HCT116 (cell line): Measurements from ENCODE around the gene RAB26. TPM values are rescaled to one million over a fixed set of nuclear protein-coding genes. Genes with fewer than 3 reads are reported as not detected.

Experiments
- ATAC-seq: fragments of 200-7000 bp; cut with Tn5 transposase; 2 replicates; pipeline ENCODE4 v1.9.1; 2020; ENCODE audit warnings: mild to moderate bottlenecking, moderate library complexity
- BruUV-seq: library from RNA; stranded (reverse); fragments of 400-500 nt; replicated peaks from 2 replicates; lab custom pipeline; 2021; lab: Mats Ljungman, UMichigan
- CTCF ChIA-PET: fragments of 300-600 bp; sonication (Branson Sonifier 250); formaldehyde crosslinking; loops from one replicate; lab custom pipeline; 2021; ENCODE audit warnings: antibody characterized with exemption; lab: Charles Lee
- POLR2A ChIA-PET: fragments of 300-600, 350-600 bp; sonication (Branson Sonifier 250); formaldehyde crosslinking; loops from one replicate; lab custom pipeline; 2021; ENCODE audit warnings: antibody characterized with exemption; lab: Charles Lee
- RAD21 ChIA-PET, 2 experiments: fragments of 300-600 bp; sonication (Branson Sonifier 250); formaldehyde crosslinking; loops; one replicate each; lab custom pipeline; 2023; ENCODE audit warnings: low total read pairs in 2 of 2; ENCODE audit not compliant: uncharacterized antibody in 2 of 2, unreplicated experiment in 2 of 2, low non-redundant PET in 1 of 2; lab: Charles Lee
- DNase-seq: peaks from one replicate; pipeline ENCODE4 v3.0.0-alpha.2; 2010; ENCODE audit warnings: low read depth, low spot score
- H2AFZ ChIP-seq: fragments of 200-600 bp; shearing (Covaris generic), sonication (generic); 2 replicates; pipeline ENCODE4 v1.6.1; 2017; ENCODE audit warnings: low read depth, mixed run types, mixed read lengths, antibody characterized with exemption, low read length; ENCODE audit not compliant: poor library complexity, severe bottlenecking
- H3K27ac ChIP-seq: 2 replicates; pipeline ENCODE4 v1.5.1; 2012; ENCODE audit warnings: low read depth, low read length
- H3K27me3 ChIP-seq: fragments of 200-600 bp; sonication (generic); 2 replicates; pipeline ENCODE4 v1.6.1; 2016; ENCODE audit warnings: mixed run types, low read length, mixed read lengths; ENCODE audit not compliant: insufficient read depth
- H3K36me3 ChIP-seq, 2 experiments: fragments of 200-500 bp in 1 of 2; fragments of 200-600 bp in 1 of 2; sonication (Bioruptor generic) in 1 of 2; sonication (generic) in 1 of 2; 2 replicates each; pipeline versions ENCODE4 v1.5.1 to v1.6.1; 2014 to 2016; ENCODE audit warnings: low read length in 2 of 2, inconsistent platforms in 1 of 2, mixed read lengths in 1 of 2, mixed run types in 1 of 2; ENCODE audit not compliant: insufficient read depth in 2 of 2, control insufficient read depth in 1 of 2
- H3K4me1 ChIP-seq, 2 experiments: fragments of 200-600 bp in 1 of 2; sonication (generic) in 1 of 2; 2 replicates each; pipeline versions ENCODE4 v1.5.1 to v1.6.1; 2012 to 2017; ENCODE audit warnings: low read length in 2 of 2, inconsistent platforms in 1 of 2, mild to moderate bottlenecking in 1 of 2, mixed read lengths in 1 of 2, mixed run types in 1 of 2, moderate library complexity in 1 of 2; ENCODE audit not compliant: insufficient read depth in 2 of 2, control insufficient read depth in 1 of 2
- H3K4me2 ChIP-seq: fragments of 200-600 bp; sonication (generic); 2 replicates; pipeline ENCODE4 v1.6.1; 2017; ENCODE audit warnings: mixed run types, low read length, mixed read lengths
- H3K4me3 ChIP-seq, 2 experiments: fragments of 200-600 bp in 1 of 2; sonication (generic) in 1 of 2; replicated peaks in 1 of 2; 2 replicates each; pipeline ENCODE4 v1.5.1; 2011 to 2016; ENCODE audit warnings: low read length in 2 of 2, control low read depth in 1 of 2, low read depth in 1 of 2, mild to moderate bottlenecking in 1 of 2, mixed read lengths in 1 of 2, mixed run types in 1 of 2
- H3K79me2 ChIP-seq: fragments of 200-600 bp; sonication (generic); 2 replicates; pipeline ENCODE4 v1.6.1; 2017; ENCODE audit warnings: mild to moderate bottlenecking, mixed run types, low read length, moderate library complexity, mixed read lengths; ENCODE audit not compliant: insufficient read depth
- H3K9ac ChIP-seq: fragments of 200-600 bp; sonication (generic); 2 replicates; pipeline ENCODE4 v1.6.1; 2016; ENCODE audit warnings: low read length, mixed read lengths
- H3K9me2 ChIP-seq: fragments of 200-600 bp; sonication (generic), shearing (Covaris generic); 2 replicates; pipeline ENCODE4 v1.6.1; 2017; ENCODE audit warnings: mixed run types, mild to moderate bottlenecking, moderate library complexity; ENCODE audit not compliant: insufficient read depth
- H3K9me3 ChIP-seq, 2 experiments: fragments of 200-500 bp in 1 of 2; fragments of 200-600 bp in 1 of 2; sonication (Bioruptor generic) in 1 of 2; sonication (generic) in 1 of 2; 2 replicates each; pipeline ENCODE4 v1.6.1; 2014 to 2017; ENCODE audit warnings: low read length in 2 of 2, mixed read lengths in 2 of 2, inconsistent platforms in 1 of 2, low read depth in 1 of 2, mild to moderate bottlenecking in 1 of 2, mixed run types in 1 of 2, moderate library complexity in 1 of 2; ENCODE audit not compliant: control insufficient read depth in 1 of 2, insufficient read depth in 1 of 2
- H4K20me1 ChIP-seq: fragments of 200-600 bp; sonication (generic), shearing (Covaris generic); 2 replicates; pipeline ENCODE4 v1.6.1; 2017; ENCODE audit warnings: mixed run types, mild to moderate bottlenecking, moderate library complexity; ENCODE audit not compliant: insufficient read depth
- CBX3 ChIP-seq: IDR thresholded peaks from 2 replicates; pipeline ENCODE4 v1.6.1; 2012; ENCODE audit warnings: low read depth
- CTCF ChIP-seq, 3 experiments: fragments of 200-600 bp in 1 of 3; sonication (generic) in 1 of 3; IDR thresholded peaks in 2 of 3; conservative IDR thresholded peaks in 1 of 3; 2 replicates each; pipeline ENCODE4 v1.5.1; 2012 to 2017; ENCODE audit warnings: low read depth in 2 of 3, low read length in 2 of 3, antibody characterized with exemption in 1 of 3, borderline replicate concordance in 1 of 3, control low read depth in 1 of 3, mild to moderate bottlenecking in 1 of 3, mixed read lengths in 1 of 3, mixed run types in 1 of 3, moderate library complexity in 1 of 3; ENCODE audit not compliant: insufficient read depth in 1 of 3
- EGR1 ChIP-seq: IDR thresholded peaks from 2 replicates; pipeline ENCODE4 v1.6.1; 2012; ENCODE audit warnings: low read depth
- EZH2 ChIP-seq: fragments of 200-600 bp; sonication (generic); IDR thresholded peaks from 2 replicates; pipeline ENCODE4 v1.6.1; 2017; ENCODE audit warnings: antibody characterized with exemption, mixed run types
- EZH2phosphoT487 ChIP-seq: fragments of 200-600 bp; IDR thresholded peaks from 2 replicates; pipeline ENCODE4 v1.6.1; 2018; ENCODE audit warnings: antibody characterized with exemption, borderline replicate concordance
- JUND ChIP-seq: IDR thresholded peaks from 2 replicates; pipeline ENCODE4 v1.6.1; 2012
- POLR2A ChIP-seq: IDR thresholded peaks from 2 replicates; pipeline ENCODE4 v1.7.0; 2011; ENCODE audit warnings: borderline replicate concordance; ENCODE audit not compliant: insufficient read depth, insufficient read length; ENCODE audit errors: extremely low read depth
- POLR2AphosphoS5 ChIP-seq: IDR thresholded peaks from 2 replicates; pipeline ENCODE4 v1.6.1; 2011; ENCODE audit warnings: mild to moderate bottlenecking, low read depth, low read length, moderate library complexity
- REST ChIP-seq: IDR thresholded peaks from 2 replicates; pipeline ENCODE4 v1.6.1; 2012; ENCODE audit warnings: low read depth
- SIN3A ChIP-seq: IDR thresholded peaks from 2 replicates; pipeline ENCODE4 v1.6.1; 2012; ENCODE audit warnings: low read depth
- SP1 ChIP-seq: IDR thresholded peaks from 2 replicates; pipeline ENCODE4 v1.6.1; 2012; ENCODE audit warnings: low read depth
- intact Hi-C: fragments of 100-400 bp; cut with micrococcal nuclease; formaldehyde crosslinking; loops from 2 replicates; pipeline ENCODE4 v1.10.0; 2022
- total RNA-seq: library from RNA; stranded (reverse); gene quantifications from one replicate; pipeline ENCODE4 v1.2.1, GENCODE V29; 2021; ENCODE audit not compliant: unreplicated experiment

RAB26 gene
- total RNA-seq, 1 experiment from 2014 or later, result 44.9 TPM

DNA sequence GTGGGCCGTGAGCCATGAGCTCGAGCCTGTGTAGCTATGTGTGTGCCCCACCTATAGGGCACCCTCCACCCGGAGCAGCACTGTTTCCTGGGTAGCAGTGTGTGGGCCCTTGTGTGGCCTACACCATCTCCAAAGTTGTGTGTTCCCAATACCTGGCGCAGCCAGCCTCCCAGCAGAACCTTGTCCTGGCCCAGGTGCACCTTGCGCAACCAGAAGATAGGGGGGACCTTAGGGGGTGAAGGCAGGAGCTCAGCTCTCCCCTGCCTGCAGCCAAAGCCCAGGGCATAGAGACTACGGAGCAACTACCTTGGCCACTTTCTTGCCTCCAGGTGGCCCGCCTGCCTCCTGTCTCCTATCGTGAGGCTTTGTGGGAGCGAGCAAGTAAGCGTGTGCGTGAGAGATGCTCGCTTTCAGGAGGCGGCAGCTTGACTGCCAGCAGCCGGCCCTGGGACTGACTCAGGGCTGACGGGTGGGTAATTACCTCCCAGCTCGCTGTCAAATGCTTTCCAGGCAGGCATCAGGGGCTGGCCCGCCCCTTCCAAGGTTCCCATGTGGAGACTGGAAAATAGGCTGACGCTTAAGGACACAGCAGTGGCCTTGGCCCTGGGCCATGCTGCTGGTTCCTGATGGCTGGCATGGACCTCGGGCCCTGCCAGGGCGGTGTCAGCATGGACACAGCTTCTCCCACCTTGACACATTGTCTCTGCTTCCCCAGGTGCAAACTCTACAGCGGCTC, 26.1 kb downstream of the RAB26 start:
- Histone ChIP-seq H3K4me2 (no peak overlapping the region), H3K36me3 (peaks cover 8 to 32% of the 10 kb centered on the region in 2 experiments; a peak in 2 of 4 replicates), H3K27ac (no peak overlapping the region), H4K20me1 (no peaks in the 10 kb centered on the region), H3K27me3 (no peaks in the 10 kb centered on the region), H3K9ac (no peak overlapping the region), H2AFZ (no peak overlapping the region), H3K4me1 (peaks cover 0 to 5% of the 10 kb centered on the region in 2 experiments; a peak in 1 of 4 replicates), H3K4me3 (no peak overlapping the region), H3K9me2 (no peaks in the 10 kb centered on the region), H3K9me3 (no peaks in the 10 kb centered on the region), H3K79me2 (no peaks in the 10 kb centered on the region)
- no TSS peak for BruUV-seq
- intact Hi-C loops, result no loop called here
- ChIA-PET POLR2A (interaction anchor here (1.5 kb wide), 1 partner anchor 19 kb away, joined by 5 read pairs; the partner anchor contains the start of gene TRAF7), CTCF (no interaction called here), RAD21 (no interaction called here)
- DNase-seq (no peak), ATAC-seq (no peak)
- TF ChIP-seq EGR1, result no peak
- no peak for TF ChIP-seq POLR2A
- TF ChIP-seq SP1, result no peak
- no peak for TF ChIP-seq EZH2phosphoT487
- TF ChIP-seq REST, result no peak
- no peak for TF ChIP-seq POLR2AphosphoS5
- TF ChIP-seq SIN3A, result no peak
- no peak for TF ChIP-seq EZH2
- no peak for TF ChIP-seq CBX3
- no peak for TF ChIP-seq CTCF (IDR thresholded peaks at IDR 0.05 in 2 of 3, conservative IDR thresholded peaks at IDR 0.05 in 1 of 3; ENCODE audit: borderline replicate concordance in 1 of 3, insufficient read depth in 1 of 3, low read depth in 2 of 3, low read length in 2 of 3)
- TF ChIP-seq JUND, result no peak
